ENCODE results near the gene MEIKIN. TPM values are rescaled to one million over a fixed set of nuclear protein-coding genes. Genes with fewer than 3 reads are reported as not detected.
A peak's percentile ranks its signal among the peaks of the same experiment; 100 is the strongest.

MEIKIN gene
- total RNA-seq, 3 donors from 2014 or later (not counting 1 experiment from before 2014, with no cell fraction given) = 1.1 TPM; not detected in 2

GRCh38 chr5:131763968-131764367, 181.5 kb downstream of the MEIKIN start:
- Histone ChIP-seq H3K27ac (ENCODE audit: low read length) (no peak overlapping the region), H3K4me3 (ENCODE audit: low read length) (no peak overlapping the region), H3K36me3 (ENCODE audit: control insufficient read depth, insufficient read depth, low read length) (no peaks in the 10 kb centered on the region), H3K9me3 (ENCODE audit: control insufficient read depth, insufficient read depth, low read length) (no peaks in the 10 kb centered on the region), H3K27me3 (ENCODE audit: control insufficient read depth, insufficient read depth, low read length) (no peaks in the 10 kb centered on the region), H3K4me1 (ENCODE audit: control insufficient read depth, insufficient read depth, low read length) (no peaks in the 10 kb centered on the region)
- DNase-seq = no peak
- H3K9me3 Mint-ChIP-seq = peaks cover 2% of the 10 kb centered on the region in 2 donors
- H3K27me3 Mint-ChIP-seq (ENCODE audit: low read depth in 2 of 2) = no peaks in the 10 kb centered on the region
- no peak overlapping the region for H3K27ac Mint-ChIP-seq
- TF ChIP-seq, protein P1, sequence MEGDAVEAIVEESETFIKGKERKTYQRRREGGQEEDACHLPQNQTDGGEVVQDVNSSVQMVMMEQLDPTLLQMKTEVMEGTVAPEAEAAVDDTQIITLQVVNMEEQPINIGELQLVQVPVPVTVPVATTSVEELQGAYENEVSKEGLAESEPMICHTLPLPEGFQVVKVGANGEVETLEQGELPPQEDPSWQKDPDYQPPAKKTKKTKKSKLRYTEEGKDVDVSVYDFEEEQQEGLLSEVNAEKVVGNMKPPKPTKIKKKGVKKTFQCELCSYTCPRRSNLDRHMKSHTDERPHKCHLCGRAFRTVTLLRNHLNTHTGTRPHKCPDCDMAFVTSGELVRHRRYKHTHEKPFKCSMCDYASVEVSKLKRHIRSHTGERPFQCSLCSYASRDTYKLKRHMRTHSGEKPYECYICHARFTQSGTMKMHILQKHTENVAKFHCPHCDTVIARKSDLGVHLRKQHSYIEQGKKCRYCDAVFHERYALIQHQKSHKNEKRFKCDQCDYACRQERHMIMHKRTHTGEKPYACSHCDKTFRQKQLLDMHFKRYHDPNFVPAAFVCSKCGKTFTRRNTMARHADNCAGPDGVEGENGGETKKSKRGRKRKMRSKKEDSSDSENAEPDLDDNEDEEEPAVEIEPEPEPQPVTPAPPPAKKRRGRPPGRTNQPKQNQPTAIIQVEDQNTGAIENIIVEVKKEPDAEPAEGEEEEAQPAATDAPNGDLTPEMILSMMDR (IDR thresholded peaks at IDR 0.05) = no peak
- H3K4me3 Mint-ChIP-seq = no peak overlapping the region
- ATAC-seq = no peak
- intact Hi-C loops (cut with micrococcal nuclease) = no loop called here
- WGBS (ENCODE audit: insufficient coverage) = 97% methylated on average over 3 of the region's 3 CpGs
- no peaks in the 10 kb centered on the region for H3K36me3 Mint-ChIP-seq
- H3K4me1 Mint-ChIP-seq = peaks cover 53 to 58% of the 10 kb centered on the region in 2 donors

- no peaks in the 10 kb centered on the region for H3K9me3 ChIP-seq (ENCODE audit: control insufficient read depth, insufficient read depth, low read length)
- no peaks in the 10 kb centered on the region for H3K27me3 ChIP-seq (ENCODE audit: control insufficient read depth, insufficient read depth, low read length)
- H3K27ac Mint-ChIP-seq = no peak overlapping the region
- no peak overlapping the region for H3K4me3 ChIP-seq (ENCODE audit: low read length)
- no peak overlapping the region for H3K4me3 Mint-ChIP-seq
- no peaks in the 10 kb centered on the region for H3K36me3 ChIP-seq (ENCODE audit: control insufficient read depth, insufficient read depth, low read length)
- no peaks in the 10 kb centered on the region for H3K27me3 Mint-ChIP-seq (ENCODE audit: low read depth in 2 of 2)
- ATAC-seq = no peak
- no peaks in the 10 kb centered on the region for H3K36me3 Mint-ChIP-seq
- peaks cover 2% of the 10 kb centered on the region in 2 donors for H3K9me3 Mint-ChIP-seq
- no peak overlapping the region for H3K27ac ChIP-seq (ENCODE audit: low read length)
- TF ChIP-seq, protein P1 (IDR thresholded peaks at IDR 0.05) = no peak
- peaks cover 2% of the 10 kb centered on the region for H3K4me1 ChIP-seq (ENCODE audit: control insufficient read depth, insufficient read depth, low read length)
- WGBS (ENCODE audit: insufficient coverage) = no CpG with 5 or more reads among the region's 2 CpGs
- no peak for DNase-seq
- intact Hi-C loops (cut with micrococcal nuclease) = no loop called here
- peaks cover 52 to 54% of the 10 kb centered on the region in 2 donors for H3K4me1 Mint-ChIP-seq
These were observed 184.7 kb downstream of the MEIKIN start for GRCh38 chr5:131760793-131761192.

- no peak overlapping the region for H3K4me3 Mint-ChIP-seq
- no peaks in the 10 kb centered on the region for H3K27me3 ChIP-seq (ENCODE audit: control insufficient read depth, insufficient read depth, low read length)
- no peaks in the 10 kb centered on the region for H3K36me3 Mint-ChIP-seq
- H3K9me3 Mint-ChIP-seq = peaks cover 2% of the 10 kb centered on the region in 2 donors
- peaks cover 44 to 50% of the 10 kb centered on the region in 2 donors for H3K4me1 Mint-ChIP-seq
- no peak for DNase-seq
- intact Hi-C loops (cut with micrococcal nuclease) = no loop called here
- H3K4me3 ChIP-seq (ENCODE audit: low read length) = no peak overlapping the region
- H3K4me1 ChIP-seq (ENCODE audit: control insufficient read depth, insufficient read depth, low read length) = peaks cover 2% of the 10 kb centered on the region
- no peaks in the 10 kb centered on the region for H3K36me3 ChIP-seq (ENCODE audit: control insufficient read depth, insufficient read depth, low read length)
- H3K27ac ChIP-seq (ENCODE audit: low read length) = no peak overlapping the region
- H3K27ac Mint-ChIP-seq = no peak overlapping the region
- no peak for ATAC-seq
- WGBS (ENCODE audit: insufficient coverage) = no CpG with 5 or more reads among the region's 1 CpG
- TF ChIP-seq, protein P1 (IDR thresholded peaks at IDR 0.05) = no peak
- H3K27me3 Mint-ChIP-seq (ENCODE audit: low read depth in 2 of 2) = no peaks in the 10 kb centered on the region
- no peaks in the 10 kb centered on the region for H3K9me3 ChIP-seq (ENCODE audit: control insufficient read depth, insufficient read depth, low read length)
These were observed 185.8 kb downstream of the MEIKIN start for GRCh38 chr5:131759704-131760103.

GRCh38 chr5:131758520-131758900, 187.0 kb downstream of the MEIKIN start:
- no peak overlapping the region for H3K27ac ChIP-seq (ENCODE audit: low read length)
- Mint-ChIP-seq H3K36me3 (no peaks in the 10 kb centered on the region), H3K27ac (peak overlapping the region in 1 of 2 donors; percentile 46), H3K4me1 (peaks cover 48 to 50% of the 10 kb centered on the region in 2 donors), H3K4me3 (peak overlapping the region; percentile 25), H3K27me3 (ENCODE audit: low read depth in 2 of 2) (no peaks in the 10 kb centered on the region), H3K9me3 (peaks cover 2% of the 10 kb centered on the region in 2 donors)
- no peaks in the 10 kb centered on the region for H3K9me3 ChIP-seq (ENCODE audit: control insufficient read depth, insufficient read depth, low read length)
- H3K36me3 ChIP-seq (ENCODE audit: control insufficient read depth, insufficient read depth, low read length) = no peaks in the 10 kb centered on the region
- intact Hi-C loops (cut with micrococcal nuclease) = no loop called here
- TF ChIP-seq, protein P1 (IDR thresholded peaks at IDR 0.05) = no peak
- H3K4me3 ChIP-seq (ENCODE audit: low read length) = no peak overlapping the region
- no peaks in the 10 kb centered on the region for H3K27me3 ChIP-seq (ENCODE audit: control insufficient read depth, insufficient read depth, low read length)
- H3K4me1 ChIP-seq (ENCODE audit: control insufficient read depth, insufficient read depth, low read length) = peaks cover 2% of the 10 kb centered on the region
- DNase-seq = no peak
- 67% methylated on average over 1 of the region's 3 CpGs for WGBS (ENCODE audit: insufficient coverage)
- ATAC-seq = peak in 2 of 3 donors; percentile 63 to 67
